ENCODE results near the gene PXDC1.
A peak's percentile ranks its signal among the peaks of the same experiment; 100 is the strongest.
"Not testable (repeated sequence)": the region's sequence is repeated elsewhere in the genome, so short reads cannot be mapped to it uniquely, and the experiment has no call there.

The PXDC1 gene

DNA sequence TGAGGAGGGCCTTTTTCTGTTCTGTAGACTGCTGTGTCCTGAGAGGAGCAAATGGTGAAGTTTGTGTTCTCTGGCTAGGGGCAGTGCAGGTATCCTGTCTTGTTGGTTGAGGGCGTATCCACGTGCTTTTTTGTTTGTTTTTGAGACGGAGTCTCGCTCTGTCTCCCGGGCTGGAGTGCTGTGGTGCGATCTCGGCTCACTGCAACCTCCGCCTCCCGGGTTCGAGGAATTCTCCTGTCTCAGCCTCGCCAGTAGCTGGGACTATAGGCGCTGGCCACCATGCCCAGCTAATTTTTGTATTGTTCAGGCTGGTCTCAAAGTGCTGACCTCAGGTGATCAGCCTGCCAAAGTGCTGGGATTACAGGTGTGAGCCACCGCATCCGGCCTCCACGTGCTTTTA lies 10.8 kb upstream of the PXDC1 start:
- DNase-seq (ENCODE audit: low spot score): no peak

GRCh38 chr6:3761989-3762270 lies 10.4 kb upstream of the PXDC1 start:
- DNase-seq (ENCODE audit: low spot score): no peak

- no peak for DNase-seq (ENCODE audit: low spot score)
These were observed 8.2 kb upstream of the PXDC1 start for GRCh38 chr6:3759646-3760232.

DNA sequence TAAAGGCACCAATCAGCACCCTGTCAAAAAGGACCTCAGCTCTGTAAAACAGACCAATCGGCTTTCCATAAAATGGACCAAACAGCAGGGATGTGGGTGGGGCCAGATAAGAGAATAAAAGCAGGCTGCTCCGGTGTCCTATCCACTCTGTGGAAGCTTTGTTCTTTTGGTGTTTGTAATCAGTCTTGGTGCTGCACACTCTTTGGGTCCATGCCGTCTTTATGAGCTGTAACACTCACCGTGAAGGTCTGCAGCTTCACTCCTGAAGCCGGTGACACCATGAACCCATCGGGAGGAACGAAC lies 7.3 kb upstream of the PXDC1 start:
- DNase-seq (ENCODE audit: low spot score): no peak

- DNase-seq (ENCODE audit: low spot score): not testable (repeated sequence)
These were observed 6.7 kb upstream of the PXDC1 start for GRCh38 chr6:3757998-3758841.

DNA sequence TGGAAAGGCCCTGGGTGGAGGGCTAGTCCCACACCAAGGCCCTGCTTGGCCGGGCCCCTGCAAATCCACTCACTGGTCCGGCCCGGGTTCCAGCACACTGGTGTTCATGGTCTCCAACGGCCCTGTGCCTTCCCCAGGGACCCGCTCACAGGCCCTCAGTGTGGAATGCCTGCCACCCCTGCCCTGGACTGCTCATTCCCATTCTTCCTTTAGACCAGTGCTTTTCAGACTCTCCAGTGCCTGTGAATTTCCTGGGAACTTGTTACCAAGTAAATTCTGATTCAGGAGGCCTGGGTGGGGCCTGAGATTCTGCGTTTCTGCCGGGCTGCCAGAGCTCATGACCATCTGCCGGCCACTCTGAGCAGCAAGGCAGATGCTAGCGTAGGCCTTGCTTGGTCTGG lies 5.7 kb upstream of the PXDC1 start:
- DNase-seq (ENCODE audit: low spot score): no peak

GRCh38 chr6:3756546-3756945 lies 5.0 kb upstream of the PXDC1 start:
- DNase-seq (ENCODE audit: low spot score): no peak

DNA sequence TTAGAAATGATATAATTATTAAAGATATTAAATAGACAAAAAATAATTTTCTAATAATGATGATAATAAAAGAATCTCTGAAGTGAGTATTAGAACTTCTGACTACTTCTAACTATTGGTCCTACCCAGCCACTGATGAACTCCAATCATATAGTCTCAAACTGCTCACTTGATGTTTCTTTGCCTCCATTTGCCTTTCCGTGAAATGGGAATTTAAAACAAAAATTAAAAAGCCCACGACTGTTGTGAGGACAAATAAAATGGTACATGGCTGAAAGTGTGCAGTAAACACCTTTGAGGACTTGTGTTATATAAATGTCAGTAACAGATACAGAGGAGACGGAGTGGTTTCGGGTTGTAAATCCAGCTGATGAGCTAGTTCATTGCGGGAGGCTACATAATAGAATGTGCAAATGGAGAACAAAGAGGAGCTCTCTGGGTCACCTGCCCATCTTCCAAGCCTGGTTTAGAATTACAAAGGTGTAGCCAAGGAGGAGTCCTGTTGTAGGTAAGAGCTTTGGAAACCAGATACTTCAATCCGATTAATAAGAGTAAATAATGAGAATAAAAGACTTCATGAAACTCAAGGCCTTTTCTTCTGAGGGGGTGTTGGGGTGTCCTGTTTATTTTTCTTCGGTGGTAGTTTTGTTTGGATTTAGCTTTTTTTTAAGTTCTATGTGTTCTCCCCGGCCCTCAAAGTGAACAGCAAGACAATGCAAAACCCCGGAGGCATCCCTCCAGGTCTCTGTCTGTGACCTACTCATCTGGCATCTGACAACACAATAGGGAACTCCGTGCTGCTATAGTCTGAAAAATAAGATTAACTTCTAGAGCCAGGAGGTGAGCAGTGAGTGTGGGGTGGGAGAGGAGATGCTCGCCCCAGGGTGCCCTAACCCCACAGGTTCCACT lies 4.4 kb upstream of the PXDC1 start:
- no peak for DNase-seq (ENCODE audit: low spot score)

DNA sequence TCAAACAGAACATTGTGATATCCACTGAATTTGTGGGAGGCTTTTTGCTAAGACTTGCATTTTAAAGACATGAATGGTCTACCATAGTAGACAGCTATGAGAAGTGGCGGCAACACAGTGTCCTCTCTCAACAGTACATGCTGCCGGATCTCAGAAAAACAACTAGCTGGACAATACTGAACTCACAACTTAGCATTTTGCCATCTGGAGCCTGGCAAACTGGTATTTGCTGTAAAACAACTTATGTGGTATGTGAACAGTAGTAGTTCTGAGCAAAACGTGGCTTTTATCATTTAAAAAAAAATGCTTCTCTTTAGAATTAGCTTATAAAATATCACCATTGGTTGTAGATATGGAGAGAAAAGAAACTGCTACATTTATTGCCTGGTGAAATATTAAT lies 3.3 kb upstream of the PXDC1 start:
- no peak for DNase-seq (ENCODE audit: low spot score)

- not testable (repeated sequence) for DNase-seq (ENCODE audit: low spot score)
These were observed 2.7 kb upstream of the PXDC1 start for GRCh38 chr6:3754032-3754725.

DNA sequence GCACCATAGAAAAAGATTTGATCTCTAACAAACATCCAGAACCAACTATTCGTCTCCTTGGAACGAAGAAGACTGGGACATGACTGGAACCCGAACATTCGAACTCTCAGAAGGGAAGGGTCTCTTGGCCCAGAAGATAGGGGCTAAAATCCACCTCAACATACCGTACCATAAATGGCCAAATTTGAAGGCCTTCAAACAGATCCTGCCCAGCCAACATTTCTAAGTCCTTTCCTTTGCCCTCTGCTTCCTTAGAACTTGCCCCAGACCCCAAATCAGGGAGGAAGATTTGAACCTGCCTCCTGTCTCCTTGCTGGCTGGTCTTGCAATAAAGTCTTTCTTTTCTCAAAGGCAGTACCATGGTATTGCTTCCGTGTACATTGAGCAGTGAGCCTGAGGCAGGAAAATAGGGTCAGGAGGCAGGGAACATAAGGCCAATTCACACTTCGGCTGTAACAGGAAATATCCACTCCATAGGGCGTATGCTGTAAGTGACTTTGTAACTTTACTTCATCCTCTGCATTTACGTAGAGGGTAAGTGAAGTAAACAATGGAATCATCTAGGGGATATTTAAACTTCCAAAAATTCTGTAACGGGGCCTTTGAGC lies 1.8 kb upstream of the PXDC1 start:
- DNase-seq (ENCODE audit: low spot score): no peak

DNA sequence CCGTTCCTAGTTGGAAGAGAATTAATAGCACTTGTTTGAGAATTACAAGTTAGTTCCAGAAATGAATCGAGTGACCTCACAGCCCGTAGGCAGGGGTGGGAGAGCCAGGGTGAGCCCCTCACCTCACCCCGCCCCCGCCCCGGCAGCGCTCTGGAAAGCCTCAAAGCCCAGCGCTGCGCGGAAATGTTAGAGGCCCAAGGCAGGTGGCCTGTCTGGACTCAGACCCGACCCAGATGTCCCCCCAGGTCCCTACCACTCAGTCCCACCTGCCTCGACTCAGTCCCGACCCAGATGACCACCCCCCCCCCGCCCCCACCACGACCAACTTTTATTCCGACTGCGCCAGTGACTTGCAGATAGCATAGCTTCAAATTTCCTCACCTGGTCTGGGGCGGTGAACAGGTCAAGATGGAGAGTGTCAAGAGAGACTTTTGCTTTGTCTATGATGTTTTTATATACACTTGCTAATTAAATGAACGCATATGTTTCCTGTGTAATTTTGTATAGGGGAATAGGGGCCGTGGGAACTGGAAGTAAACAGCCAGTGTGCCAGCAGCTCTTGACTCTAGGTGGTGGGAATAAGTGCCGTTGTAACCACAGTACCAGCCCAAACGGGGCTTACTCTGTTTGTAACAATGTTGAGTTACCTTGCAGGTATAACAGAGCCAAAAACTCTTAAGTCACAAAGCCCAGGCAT lies 1.2 kb upstream of the PXDC1 start:
- DNase-seq (ENCODE audit: low spot score): no peak

GRCh38 chr6:3751730-3752530 lies 417 bp upstream of the PXDC1 start:
- peak; percentile 89 for DNase-seq (ENCODE audit: low spot score)

GRCh38 chr6:3750317-3751076 lies 1.0 kb downstream of the PXDC1 start:
- peak; percentile 65 for DNase-seq (ENCODE audit: low spot score)

- no peak for DNase-seq (ENCODE audit: low spot score)
These were observed 1.6 kb downstream of the PXDC1 start for GRCh38 chr6:3749977-3750316.

GRCh38 chr6:3749067-3749841 lies 2.3 kb downstream of the PXDC1 start:
- no peak for DNase-seq (ENCODE audit: low spot score)

DNA sequence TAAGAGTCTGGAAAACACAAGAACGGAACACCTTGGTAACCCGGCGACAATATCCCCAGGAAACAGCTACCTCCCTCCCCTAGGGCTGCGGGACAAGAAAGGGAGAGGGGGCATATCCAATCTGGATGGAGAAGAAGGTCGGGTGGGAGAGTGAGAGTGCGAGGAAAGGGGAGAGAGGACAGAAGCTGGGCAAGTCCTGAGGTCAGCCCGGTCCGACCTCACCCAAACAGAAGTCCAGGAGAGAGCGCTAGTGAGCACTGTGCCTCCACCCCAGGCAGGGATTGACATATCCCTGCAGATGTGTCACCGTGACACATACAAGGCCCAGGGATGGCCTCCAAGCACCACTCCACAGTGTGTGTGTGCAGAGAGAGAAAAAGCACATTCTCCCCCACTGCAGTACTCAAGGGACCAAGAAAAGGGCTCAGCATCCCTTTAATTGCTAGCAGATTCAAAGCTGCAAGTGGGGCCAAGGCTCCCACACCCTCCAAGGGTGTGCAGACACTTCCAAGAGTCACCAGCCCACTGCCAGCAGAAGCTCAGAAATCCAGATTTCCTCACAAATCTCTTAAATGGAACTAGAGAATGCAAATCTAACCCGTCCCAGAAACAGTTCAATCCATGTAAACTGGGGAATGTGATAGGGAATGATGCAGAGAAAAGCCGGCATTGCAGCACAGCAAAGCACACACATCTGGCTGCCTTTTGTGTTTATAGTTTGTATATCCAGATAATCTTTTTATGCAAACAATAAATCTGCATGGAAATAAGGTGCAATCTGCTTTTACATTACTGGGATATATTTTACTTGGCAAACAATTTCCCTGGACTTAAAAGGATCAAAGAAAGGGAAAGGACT lies 3.1 kb downstream of the PXDC1 start:
- DNase-seq (ENCODE audit: low spot score): peak; percentile 81

DNA sequence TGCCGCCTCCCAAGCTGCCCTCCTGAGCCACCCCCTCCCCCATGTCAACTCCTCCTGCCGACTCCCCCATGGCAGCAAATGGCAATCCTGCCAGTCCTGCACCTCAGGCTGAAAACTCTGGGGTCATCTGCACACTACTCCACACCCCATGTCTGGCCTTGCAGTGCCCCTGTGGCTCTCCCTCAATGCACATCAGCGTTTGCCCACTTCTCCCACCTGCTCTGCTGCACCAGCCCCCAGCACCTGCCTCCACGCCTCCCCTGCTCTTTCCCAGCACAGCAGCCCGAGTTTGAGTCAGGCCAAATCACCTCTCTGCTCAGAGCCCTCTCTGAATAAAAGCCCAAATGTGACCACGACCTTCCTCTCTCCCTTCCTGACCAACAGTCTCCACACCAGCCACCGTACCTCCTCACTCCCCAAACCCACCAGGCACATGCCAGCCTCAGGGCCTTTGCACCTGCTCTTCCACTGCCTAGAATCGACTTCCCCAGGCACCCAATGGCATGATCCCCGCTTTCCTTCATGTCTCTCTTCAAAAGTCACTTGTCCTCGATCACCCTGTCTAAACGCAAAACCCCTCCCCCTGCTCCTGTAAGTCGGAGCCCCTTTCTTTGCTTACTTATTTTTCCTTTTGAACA lies 4.3 kb downstream of the PXDC1 start:
- DNase-seq (ENCODE audit: low spot score): no peak
